Uterus (tissue), 4 donors: ENCODE data around the gene HCFC2. TPM values are rescaled to one million over a fixed set of nuclear protein-coding genes. Genes with fewer than 3 reads are reported as not detected.

ENCODE experiments used
- DNase-seq, 2 donors: peaks; one replicate each; pipeline ENCODE4 v3.0.0-alpha.2; 2019 to 2020
- H3K27ac ChIP-seq, 2 donors: fragments of 200-600 bp; sonication (generic); 1 replicate in 1 of 2; 2 replicates in 1 of 2; pipeline ENCODE4 v1.5.1; 2016 to 2018
- H3K27me3 ChIP-seq, 2 donors: fragments of 200-600 bp; sonication (generic); one replicate each; pipeline ENCODE4 v1.5.1; 2018 to 2019; ENCODE audit warnings: control low read depth in 1 of 2
- H3K36me3 ChIP-seq, 2 donors: fragments of 200-600 bp; sonication (generic); one replicate each; pipeline ENCODE4 v1.5.1; 2019; ENCODE audit warnings: control low read depth in 1 of 2
- H3K4me1 ChIP-seq, 2 donors: fragments of 200-600 bp; sonication (generic); one replicate each; pipeline ENCODE4 v1.5.1; 2018 to 2019; ENCODE audit warnings: control low read depth in 1 of 2
- H3K4me3 ChIP-seq, 2 donors: fragments of 200-600 bp; sonication (generic); 1 replicate in 1 of 2; 2 replicates in 1 of 2; pipeline ENCODE4 v1.5.1; 2018 to 2019; ENCODE audit warnings: mild to moderate bottlenecking in 1 of 2
- H3K9me3 ChIP-seq, 2 donors: fragments of 200-600 bp; sonication (generic); one replicate each; pipeline ENCODE4 v1.5.1; 2019; ENCODE audit warnings: control low read depth in 1 of 2
- CTCF ChIP-seq, 4 experiments: fragments of 200-600 bp in 2 of 4; fragments of 450-650 bp in 2 of 4; sonication (generic) in 2 of 4; IDR thresholded peaks; one replicate each; pipeline ENCODE4 v1.5.1; 2016 to 2019; ENCODE audit warnings: antibody characterized with exemption in 4 of 4, mild to moderate bottlenecking in 2 of 4, moderate library complexity in 1 of 4
- POLR2A ChIP-seq, 2 donors: fragments of 450-650 bp; IDR thresholded peaks; one replicate each; pipeline ENCODE4 v1.6.1; 2016; ENCODE audit warnings: antibody characterized with exemption in 2 of 2, mild to moderate bottlenecking in 1 of 2, moderate library complexity in 1 of 2
- intact Hi-C: fragments of 100-400 bp; cut with DNase I; formaldehyde crosslinking; loops from one replicate; pipeline ENCODE4 v1.15.1; 2023; ENCODE audit warnings: low total_unique reads
- total RNA-seq, 4 donors: library from RNA; depleted of rRNA in 3 of 4; stranded (reverse); fragments of >200 nt in 3 of 4; gene quantifications; one replicate each; pipeline versions ENCODE4 v1.1.0 to v1.2.4, GENCODE V29; 2014 to 2023
- donor health status: DM: yes; HTN: yes; CAD: no.

Gene HCFC2
- total RNA-seq, 4 donors from 2014 or later, result 10.0 to 61.0 (median 29.1) TPM

DNA sequence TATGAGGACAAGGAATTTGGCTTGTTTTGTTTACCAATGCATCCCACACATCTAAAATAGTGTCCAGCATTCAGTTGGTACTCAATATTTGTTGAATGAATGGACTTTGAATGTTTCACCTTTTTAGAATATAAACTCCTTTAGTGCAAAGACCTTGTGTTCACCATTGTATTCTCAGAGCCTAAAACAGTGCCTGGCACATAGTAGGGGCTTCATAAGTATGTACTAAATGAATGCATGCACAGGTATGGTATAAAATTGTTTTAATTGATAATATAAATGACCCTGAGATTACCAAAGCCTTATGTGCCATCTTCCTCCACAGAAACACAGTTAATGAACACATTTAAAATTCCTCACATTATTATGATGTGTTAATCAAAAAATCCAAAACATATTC, 78.7 kb downstream of the HCFC2 start:
- H3K4me1 ChIP-seq, result no peaks in the 10 kb centered on the region
- TF ChIP-seq POLR2A (IDR thresholded peaks at IDR 0.05) (no peak), CTCF (IDR thresholded peaks at IDR 0.05) (no peak)
- H3K27ac ChIP-seq, result no peak overlapping the region
- intact Hi-C loops, result no loop called here
- DNase-seq, result no peak
- no peaks in the 10 kb centered on the region for H3K27me3 ChIP-seq
- no peaks in the 10 kb centered on the region for H3K9me3 ChIP-seq
- H3K4me3 ChIP-seq, result no peak overlapping the region
- H3K36me3 ChIP-seq, result no peaks in the 10 kb centered on the region

- intact Hi-C loops, result no loop called here
- H3K4me1 ChIP-seq, result no peaks in the 10 kb centered on the region
- no peaks in the 10 kb centered on the region for H3K27me3 ChIP-seq
These were observed 79.6 kb downstream of the HCFC2 start for GRCh38 chr12:104143918-104144317.

DNA sequence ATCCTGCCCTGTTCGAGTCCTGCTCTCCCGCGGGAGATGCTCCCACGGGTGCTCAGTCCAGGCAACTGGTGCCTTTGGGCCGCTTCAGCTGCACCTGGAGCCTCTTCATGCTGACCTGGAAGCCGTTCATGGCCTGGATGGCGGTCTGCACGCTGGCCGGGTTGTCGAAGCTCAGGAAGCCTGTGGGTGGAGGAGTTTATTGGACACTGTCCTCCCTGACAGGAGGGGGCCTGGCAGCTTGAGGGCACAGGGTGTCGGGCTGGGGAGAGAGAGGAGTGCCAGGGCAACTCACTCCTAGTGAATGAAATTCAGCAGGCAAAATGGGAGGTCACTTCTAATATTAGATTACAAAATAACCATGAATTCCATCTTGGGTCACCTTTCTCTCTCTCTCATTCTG, 83.0 kb downstream of the HCFC2 start:
- no peak for DNase-seq
- no peaks in the 10 kb centered on the region for H3K36me3 ChIP-seq
- intact Hi-C loops, result no loop called here
- H3K27ac ChIP-seq, result no peak overlapping the region
- TF ChIP-seq CTCF (IDR thresholded peaks at IDR 0.05), result no peak
- TF ChIP-seq POLR2A (IDR thresholded peaks at IDR 0.05), result no peak
- no peak overlapping the region for H3K4me3 ChIP-seq
- no peaks in the 10 kb centered on the region for H3K27me3 ChIP-seq
- H3K9me3 ChIP-seq, result no peaks in the 10 kb centered on the region
- H3K4me1 ChIP-seq, result no peaks in the 10 kb centered on the region

More at GRCh38 chr12:104143918-104144317, 79.6 kb downstream of the HCFC2 start:
- no peaks in the 10 kb centered on the region for H3K9me3 ChIP-seq
- no peak overlapping the region for H3K4me3 ChIP-seq
- H3K36me3 ChIP-seq, result no peaks in the 10 kb centered on the region
- no peak overlapping the region for H3K27ac ChIP-seq
- no peak for DNase-seq
- TF ChIP-seq CTCF (IDR thresholded peaks at IDR 0.05) (no peak), POLR2A (IDR thresholded peaks at IDR 0.05) (no peak)

- no peak overlapping the region for H3K27ac ChIP-seq
- H3K9me3 ChIP-seq, result no peaks in the 10 kb centered on the region
- TF ChIP-seq POLR2A (IDR thresholded peaks at IDR 0.05) (no peak), CTCF (IDR thresholded peaks at IDR 0.05) (no peak)
- no peaks in the 10 kb centered on the region for H3K4me1 ChIP-seq
- intact Hi-C loops, result no loop called here
- H3K4me3 ChIP-seq, result no peak overlapping the region
- no peak for DNase-seq
- no peaks in the 10 kb centered on the region for H3K27me3 ChIP-seq
- H3K36me3 ChIP-seq, result no peaks in the 10 kb centered on the region
These were observed 86.1 kb downstream of the HCFC2 start for GRCh38 chr12:104150416-104150815.

GRCh38 chr12:104152685-104153241, 88.4 kb downstream of the HCFC2 start:
- Histone ChIP-seq H3K4me1 (no peaks in the 10 kb centered on the region), H3K27me3 (no peaks in the 10 kb centered on the region), H3K36me3 (no peaks in the 10 kb centered on the region), H3K4me3 (no peak overlapping the region), H3K27ac (no peak overlapping the region), H3K9me3 (no peaks in the 10 kb centered on the region)
- DNase-seq, result no peak
- no peak for TF ChIP-seq POLR2A (IDR thresholded peaks at IDR 0.05)
- no peak for TF ChIP-seq CTCF (IDR thresholded peaks at IDR 0.05)
- intact Hi-C loops, result no loop called here
